HUES64 (cell line): ENCODE data around the gene CCDC14.

ENCODE experiments used
- H3K27ac ChIP-seq: 2 replicates; pipeline ENCODE4 v1.7.0; 2013; ENCODE audit warnings: low read depth, low read length, inconsistent platforms
- H3K27me3 ChIP-seq: 2 replicates; pipeline ENCODE4 v1.6.1; 2013; ENCODE audit warnings: mild to moderate bottlenecking, low read length; ENCODE audit not compliant: insufficient read depth
- H3K36me3 ChIP-seq: 2 replicates; pipeline ENCODE4 v1.6.1; 2013; ENCODE audit warnings: mild to moderate bottlenecking, low read length; ENCODE audit not compliant: insufficient read depth
- H3K4me1 ChIP-seq: 2 replicates; pipeline ENCODE4 v1.6.1; 2013; ENCODE audit warnings: mild to moderate bottlenecking, low read length, moderate library complexity; ENCODE audit not compliant: insufficient read depth
- H3K4me3 ChIP-seq: 2 replicates; pipeline ENCODE4 v1.5.1; 2013; ENCODE audit warnings: mild to moderate bottlenecking, low read length, moderate library complexity
- H3K9ac ChIP-seq: 2 replicates; pipeline ENCODE4 v1.6.1; 2013; ENCODE audit warnings: mild to moderate bottlenecking, low read depth, low read length
- H3K9me3 ChIP-seq: 2 replicates; pipeline ENCODE4 v1.6.1; 2013; ENCODE audit warnings: low read depth, low read length; ENCODE audit not compliant: insufficient read depth
- WGBS: fragments of 150-250, 120-280 bp; methylation state at CpG from one replicate; pipeline ENCODE4 v1.1.7; 2013; ENCODE audit warnings: missing lambda C conversion rate; 5-methylcytosine and 5-hydroxymethylcytosine counted together

Gene CCDC14

DNA sequence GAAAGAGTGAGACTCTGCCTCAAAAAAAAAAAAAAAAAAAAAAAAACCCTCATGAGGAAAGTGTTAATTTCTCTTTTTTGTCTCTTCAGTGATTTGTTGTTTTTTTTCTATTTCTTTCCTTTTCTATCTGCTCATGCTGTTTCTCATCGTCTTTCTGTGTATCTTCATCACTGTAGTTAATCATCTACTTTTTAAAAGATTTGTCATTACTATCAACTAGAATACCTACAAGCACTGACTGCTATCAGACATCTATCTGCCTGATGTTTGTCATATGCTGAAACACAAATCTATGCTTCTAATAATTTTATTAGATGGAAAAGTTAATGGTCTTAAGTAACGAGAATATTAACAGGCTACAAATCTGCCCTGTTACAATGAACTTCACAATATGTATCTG lies 26.8 kb downstream of the CCDC14 start:
- Histone ChIP-seq H3K27ac (no peak overlapping the region), H3K9ac (no peak overlapping the region), H3K9me3 (no peaks in the 10 kb centered on the region), H3K27me3 (no peaks in the 10 kb centered on the region), H3K36me3 (peaks cover 96% of the 10 kb centered on the region), H3K4me3 (no peak overlapping the region), H3K4me1 (no peaks in the 10 kb centered on the region)
- 97% methylated on average over 2 of the region's 2 CpGs for WGBS

- Histone ChIP-seq H3K9me3 (no peaks in the 10 kb centered on the region), H3K27me3 (no peaks in the 10 kb centered on the region), H3K9ac (no peak overlapping the region), H3K36me3 (peaks cover 90% of the 10 kb centered on the region), H3K27ac (no peak overlapping the region), H3K4me3 (no peak overlapping the region), H3K4me1 (no peaks in the 10 kb centered on the region)
Observed at GRCh38 chr3:123930445-123930844, 30.6 kb downstream of the CCDC14 start.

- WGBS, result 90% methylated on average over 9 of the region's 9 CpGs
- peaks cover 90% of the 10 kb centered on the region for H3K36me3 ChIP-seq
- H3K27me3 ChIP-seq, result no peaks in the 10 kb centered on the region
- H3K9ac ChIP-seq, result no peak overlapping the region
- no peak overlapping the region for H3K4me3 ChIP-seq
- no peaks in the 10 kb centered on the region for H3K9me3 ChIP-seq
- H3K27ac ChIP-seq, result no peak overlapping the region
- H3K4me1 ChIP-seq, result no peaks in the 10 kb centered on the region
Observed at GRCh38 chr3:123929325-123929724, 31.7 kb downstream of the CCDC14 start.

- no peaks in the 10 kb centered on the region; the same call in 1 of the 2 replicates for H3K9me3 ChIP-seq
- H3K27me3 ChIP-seq, result no peaks in the 10 kb centered on the region
- no peak overlapping the region for H3K27ac ChIP-seq
- H3K9ac ChIP-seq, result no peak overlapping the region
- no peaks in the 10 kb centered on the region for H3K4me1 ChIP-seq
- H3K36me3 ChIP-seq, result peaks cover 82% of the 10 kb centered on the region
- no peak overlapping the region for H3K4me3 ChIP-seq
Observed at GRCh38 chr3:123926396-123926795, 34.6 kb downstream of the CCDC14 start.

- Histone ChIP-seq H3K27ac (no peak overlapping the region), H3K4me1 (no peaks in the 10 kb centered on the region), H3K36me3 (peaks cover 73% of the 10 kb centered on the region), H3K9ac (no peak overlapping the region), H3K27me3 (no peaks in the 10 kb centered on the region), H3K9me3 (peaks cover 14% of the 10 kb centered on the region; the same call in 1 of the 2 replicates), H3K4me3 (no peak overlapping the region)
Observed at GRCh38 chr3:123920868-123921267, 40.2 kb downstream of the CCDC14 start.

DNA sequence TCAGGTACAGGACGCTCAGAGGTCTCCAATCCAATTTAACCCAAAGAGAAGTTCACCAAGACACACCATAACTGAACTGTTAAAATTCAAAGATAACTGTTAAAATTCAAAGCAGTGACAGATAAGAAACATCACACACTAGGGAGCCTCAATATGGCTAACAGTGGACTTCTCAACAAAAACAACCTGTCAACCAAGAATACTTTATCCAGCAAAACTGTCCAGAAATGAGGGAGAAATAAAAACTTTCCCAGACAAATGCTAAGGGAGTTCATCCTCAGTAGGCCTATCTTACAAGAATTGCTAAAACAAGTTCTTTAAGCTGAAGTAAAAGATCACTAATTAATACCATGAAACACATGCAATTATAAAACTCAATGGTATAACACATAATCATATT lies 40.6 kb downstream of the CCDC14 start:
- H3K27ac ChIP-seq, result no peak overlapping the region
- H3K4me3 ChIP-seq, result no peak overlapping the region
- peaks cover 73% of the 10 kb centered on the region for H3K36me3 ChIP-seq
- no peaks in the 10 kb centered on the region for H3K4me1 ChIP-seq
- WGBS, result 95% methylated on average over 1 of the region's 1 CpG
- H3K27me3 ChIP-seq, result no peaks in the 10 kb centered on the region
- peaks cover 14% of the 10 kb centered on the region; the same call in 1 of the 2 replicates for H3K9me3 ChIP-seq
- H3K9ac ChIP-seq, result no peak overlapping the region

GRCh38 chr3:123919353-123919752 lies 41.7 kb downstream of the CCDC14 start:
- Histone ChIP-seq H3K36me3 (peaks cover 74% of the 10 kb centered on the region), H3K9ac (no peak overlapping the region), H3K4me3 (no peak overlapping the region), H3K4me1 (no peaks in the 10 kb centered on the region), H3K27ac (no peak overlapping the region), H3K27me3 (no peaks in the 10 kb centered on the region), H3K9me3 (peaks cover 14% of the 10 kb centered on the region; the same call in 1 of the 2 replicates)
- 94% methylated on average over 3 of the region's 3 CpGs for WGBS

GRCh38 chr3:123914829-123915228 lies 46.2 kb downstream of the CCDC14 start:
- H3K9me3 ChIP-seq, result no peaks in the 10 kb centered on the region
- H3K4me3 ChIP-seq, result no peak overlapping the region
- WGBS, result 89% methylated on average over 5 of the region's 5 CpGs
- H3K4me1 ChIP-seq, result no peaks in the 10 kb centered on the region
- no peaks in the 10 kb centered on the region for H3K27me3 ChIP-seq
- no peak overlapping the region for H3K9ac ChIP-seq
- no peak overlapping the region for H3K27ac ChIP-seq
- H3K36me3 ChIP-seq, result peaks cover 42% of the 10 kb centered on the region

- H3K9ac ChIP-seq, result no peak overlapping the region
- H3K27ac ChIP-seq, result no peak overlapping the region
- no peaks in the 10 kb centered on the region for H3K9me3 ChIP-seq
- 100% methylated on average over 2 of the region's 2 CpGs for WGBS
- no peaks in the 10 kb centered on the region for H3K4me1 ChIP-seq
- no peak overlapping the region for H3K4me3 ChIP-seq
- H3K27me3 ChIP-seq, result no peaks in the 10 kb centered on the region
- peaks cover 7% of the 10 kb centered on the region for H3K36me3 ChIP-seq
Observed at GRCh38 chr3:123909785-123910184, 51.2 kb downstream of the CCDC14 start.

DNA sequence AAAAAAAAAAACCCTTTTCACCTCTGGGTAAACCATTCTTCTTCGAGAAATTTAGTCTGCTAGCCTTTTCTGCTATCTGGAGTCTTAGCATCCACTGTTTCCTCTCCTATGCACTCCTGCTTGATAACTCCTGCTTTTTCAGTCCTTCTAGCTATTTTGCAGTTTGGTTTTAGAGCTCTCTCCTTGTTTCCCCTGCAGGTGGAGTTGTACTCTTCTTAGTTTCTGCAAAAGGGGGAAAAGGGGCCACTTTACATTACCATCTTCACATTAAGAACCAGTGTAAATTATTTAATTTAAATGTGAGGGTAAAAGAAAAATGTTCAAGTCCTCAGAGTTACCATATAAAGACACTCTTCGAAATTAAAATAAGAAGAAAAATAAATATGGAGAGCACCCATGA lies 53.3 kb downstream of the CCDC14 start:
- H3K4me1 ChIP-seq, result no peaks in the 10 kb centered on the region
- no peak overlapping the region for H3K4me3 ChIP-seq
- no peak overlapping the region for H3K27ac ChIP-seq
- no peaks in the 10 kb centered on the region for H3K27me3 ChIP-seq
- WGBS, result 91% methylated on average over 1 of the region's 2 CpGs
- H3K9me3 ChIP-seq, result no peaks in the 10 kb centered on the region
- no peak overlapping the region for H3K9ac ChIP-seq
- no peaks in the 10 kb centered on the region for H3K36me3 ChIP-seq

- Histone ChIP-seq H3K36me3 (no peaks in the 10 kb centered on the region), H3K9ac (no peak overlapping the region), H3K27ac (no peak overlapping the region), H3K4me3 (no peak overlapping the region), H3K9me3 (0 out of 2 replicates have a peak, but pooled peaks cover under 1% of the 10 kb centered on the region), H3K27me3 (no peaks in the 10 kb centered on the region), H3K4me1 (no peaks in the 10 kb centered on the region)
- 87% methylated on average over 5 of the region's 5 CpGs for WGBS
Observed at GRCh38 chr3:123899300-123899865, 61.6 kb downstream of the CCDC14 start.

DNA sequence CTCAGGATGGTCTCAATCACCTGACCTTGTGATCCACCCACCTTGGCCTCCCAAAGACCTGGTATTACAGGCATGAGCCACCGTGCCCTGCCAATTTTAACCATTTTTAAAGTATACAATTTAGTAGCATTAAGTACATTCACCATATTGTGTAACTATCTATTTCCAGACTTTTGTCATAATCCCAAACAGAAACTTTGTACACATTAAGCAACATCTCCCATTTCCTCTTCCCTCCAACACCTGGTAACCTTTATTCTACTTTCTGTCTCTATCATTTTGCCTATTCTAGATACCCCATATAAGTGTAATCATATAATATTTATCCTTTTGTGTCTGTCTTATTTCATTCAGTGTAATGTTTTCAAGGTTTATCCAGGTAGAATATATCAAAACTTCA lies 68.0 kb downstream of the CCDC14 start:
- no peaks in the 10 kb centered on the region for H3K4me1 ChIP-seq
- H3K36me3 ChIP-seq, result no peaks in the 10 kb centered on the region
- no peaks in the 10 kb centered on the region for H3K27me3 ChIP-seq
- peaks cover 22% of the 10 kb centered on the region for H3K9me3 ChIP-seq
- 89% methylated on average over 1 of the region's 1 CpG for WGBS
- H3K4me3 ChIP-seq, result no peak overlapping the region
- H3K27ac ChIP-seq, result no peak overlapping the region
- H3K9ac ChIP-seq, result no peak overlapping the region
